NCI-H510A (cell line): ENCODE results near the gene LRRFIP2.
"Not testable (repeated sequence)": the region's sequence is repeated elsewhere in the genome, so short reads cannot be mapped to it uniquely, and the experiment has no call there.

Source experiments
- DNase-seq: peaks from one replicate; lab custom pipeline; 2025; lab: John Stamatoyannopoulos, UW

Gene LRRFIP2, protein sequence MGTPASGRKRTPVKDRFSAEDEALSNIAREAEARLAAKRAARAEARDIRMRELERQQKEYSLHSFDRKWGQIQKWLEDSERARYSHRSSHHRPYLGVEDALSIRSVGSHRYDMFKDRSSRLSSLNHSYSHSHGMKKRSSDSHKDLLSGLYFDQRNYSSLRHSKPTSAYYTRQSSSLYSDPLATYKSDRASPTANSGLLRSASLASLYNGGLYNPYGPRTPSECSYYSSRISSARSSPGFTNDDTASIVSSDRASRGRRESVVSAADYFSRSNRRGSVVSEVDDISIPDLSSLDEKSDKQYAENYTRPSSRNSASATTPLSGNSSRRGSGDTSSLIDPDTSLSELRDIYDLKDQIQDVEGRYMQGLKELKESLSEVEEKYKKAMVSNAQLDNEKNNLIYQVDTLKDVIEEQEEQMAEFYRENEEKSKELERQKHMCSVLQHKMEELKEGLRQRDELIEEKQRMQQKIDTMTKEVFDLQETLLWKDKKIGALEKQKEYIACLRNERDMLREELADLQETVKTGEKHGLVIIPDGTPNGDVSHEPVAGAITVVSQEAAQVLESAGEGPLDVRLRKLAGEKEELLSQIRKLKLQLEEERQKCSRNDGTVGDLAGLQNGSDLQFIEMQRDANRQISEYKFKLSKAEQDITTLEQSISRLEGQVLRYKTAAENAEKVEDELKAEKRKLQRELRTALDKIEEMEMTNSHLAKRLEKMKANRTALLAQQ

DNA sequence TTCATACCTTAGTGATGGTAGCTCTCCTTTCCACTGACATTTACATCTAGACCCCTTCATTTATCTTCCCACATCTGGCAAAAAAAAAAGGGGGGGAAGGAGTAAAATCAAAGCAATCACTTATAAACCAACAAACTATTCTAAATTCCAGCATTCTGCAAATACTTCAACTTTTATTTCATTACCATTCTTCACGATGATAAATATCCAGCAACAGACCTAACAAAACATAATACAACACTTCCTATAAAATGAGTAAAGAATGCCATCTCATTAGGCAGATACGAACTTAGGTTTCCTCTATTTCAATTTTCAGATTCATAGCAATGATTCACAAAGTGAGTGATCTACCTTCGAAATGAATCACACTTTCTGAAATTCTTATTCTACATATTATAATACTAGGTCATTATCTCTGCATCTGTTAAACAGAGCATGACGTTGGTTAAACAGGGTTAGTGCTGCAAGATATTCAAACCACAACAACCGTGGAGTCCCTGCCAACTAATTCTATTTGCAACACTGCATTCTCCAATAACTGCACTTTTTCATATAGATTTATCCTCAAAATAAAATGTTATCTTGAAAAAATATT is at the start of gene LRRFIP2:
Gene LRRFIP2, minus strand, starts transcription at position 51 of the 595 bp plus-strand sequence. CDS start 25,599 bp downstream, outside the sequence.
- no peak for DNase-seq

DNA sequence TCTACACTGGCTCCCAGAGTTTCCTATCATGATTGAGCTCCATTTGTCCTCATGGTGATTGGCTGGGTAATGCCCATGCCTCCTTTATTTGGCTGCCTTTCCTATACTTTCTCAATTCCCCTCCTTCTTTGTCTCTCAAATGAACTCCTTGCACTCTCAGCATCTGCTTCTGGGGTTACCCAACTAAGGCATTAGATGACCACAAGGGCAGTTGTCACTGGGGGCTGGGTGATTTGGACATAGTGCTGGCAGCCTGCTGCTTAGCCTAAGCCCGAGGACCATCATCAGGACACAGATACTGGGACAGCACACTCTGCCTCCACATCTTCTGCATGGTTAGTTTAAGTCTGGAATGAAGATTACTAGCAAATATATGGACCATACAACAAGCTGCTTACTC is 49.2 kb upstream of the LRRFIP2 start:
- DNase-seq: no peak

DNA sequence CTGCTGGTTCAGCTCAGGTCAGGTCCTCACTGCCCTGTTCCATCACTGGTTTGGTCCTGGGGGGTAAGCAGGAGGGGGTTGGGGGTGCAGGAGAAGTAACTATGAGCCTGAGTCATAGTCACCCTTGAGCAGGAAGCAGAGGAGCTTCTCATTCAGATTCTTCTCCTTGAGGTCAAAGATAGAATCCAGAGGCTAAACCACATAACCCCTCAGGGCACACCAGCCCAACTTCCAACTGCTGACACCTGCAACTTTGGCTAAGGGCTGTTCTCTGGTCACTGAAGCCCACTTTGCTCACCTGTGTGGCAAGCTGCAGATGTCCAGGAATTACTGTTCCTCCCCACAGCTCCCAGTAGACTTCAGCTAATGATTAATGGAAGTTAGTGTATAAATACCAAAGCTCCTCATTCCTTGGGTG is 48.8 kb upstream of the LRRFIP2 start:
- DNase-seq: no peak

DNA sequence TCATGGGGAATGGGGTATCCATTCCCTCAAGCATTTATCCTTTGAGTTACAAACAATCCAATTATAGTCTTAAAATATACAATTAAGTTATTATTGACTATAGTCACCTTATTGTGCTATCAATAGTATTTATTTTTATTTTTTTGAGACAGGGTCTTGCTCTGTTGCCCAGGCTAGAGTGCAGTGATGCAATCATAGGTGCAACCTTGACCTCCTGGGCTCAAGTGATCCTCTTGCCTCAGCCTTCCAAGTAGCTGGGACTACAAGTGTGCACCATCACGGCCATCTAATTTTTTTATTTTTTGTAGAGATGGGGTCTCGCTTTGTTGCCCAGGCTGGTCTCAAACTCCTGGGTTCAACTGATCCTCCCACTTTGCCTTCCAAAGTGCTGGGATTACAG is 48.2 kb upstream of the LRRFIP2 start:
- not testable (repeated sequence) for DNase-seq

DNA sequence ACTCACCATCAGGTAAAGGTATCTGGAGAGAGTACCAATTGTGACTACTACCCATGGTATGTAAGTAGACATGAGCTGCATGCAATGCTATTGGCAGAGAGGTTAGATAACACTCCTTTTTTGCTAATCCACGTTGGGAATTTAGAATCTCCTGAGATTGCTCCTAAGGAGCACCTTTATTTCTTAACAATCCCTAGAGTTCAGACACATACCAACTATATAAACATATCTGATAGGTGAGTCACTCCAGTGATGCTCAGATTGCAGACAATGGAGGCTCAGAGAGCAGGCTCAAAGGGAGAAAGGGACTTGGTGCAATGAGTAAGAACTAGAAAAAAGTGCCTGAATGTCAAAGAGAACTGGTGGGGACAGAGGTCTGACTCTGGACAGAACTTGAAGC is 47.0 kb upstream of the LRRFIP2 start:
- no peak for DNase-seq

DNA sequence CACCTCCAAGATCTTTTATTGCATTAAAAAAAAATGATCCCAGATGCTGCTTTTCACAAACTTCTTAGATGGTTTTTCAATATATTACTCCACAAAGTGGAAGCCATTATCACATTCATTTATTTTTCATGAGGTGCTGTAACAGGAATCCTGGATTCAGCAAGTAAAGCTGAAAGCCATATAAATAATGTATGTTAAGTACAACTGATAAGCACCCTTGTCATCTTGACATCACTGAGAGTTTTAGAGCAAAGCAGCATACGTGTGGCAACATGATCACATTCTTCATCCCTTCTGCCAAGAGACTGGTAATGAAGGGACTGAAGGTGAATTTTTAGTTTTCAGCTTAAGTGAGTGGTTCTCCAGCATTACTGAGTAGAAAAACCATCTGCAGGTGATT is 44.9 kb upstream of the LRRFIP2 start:
- no peak for DNase-seq

DNA sequence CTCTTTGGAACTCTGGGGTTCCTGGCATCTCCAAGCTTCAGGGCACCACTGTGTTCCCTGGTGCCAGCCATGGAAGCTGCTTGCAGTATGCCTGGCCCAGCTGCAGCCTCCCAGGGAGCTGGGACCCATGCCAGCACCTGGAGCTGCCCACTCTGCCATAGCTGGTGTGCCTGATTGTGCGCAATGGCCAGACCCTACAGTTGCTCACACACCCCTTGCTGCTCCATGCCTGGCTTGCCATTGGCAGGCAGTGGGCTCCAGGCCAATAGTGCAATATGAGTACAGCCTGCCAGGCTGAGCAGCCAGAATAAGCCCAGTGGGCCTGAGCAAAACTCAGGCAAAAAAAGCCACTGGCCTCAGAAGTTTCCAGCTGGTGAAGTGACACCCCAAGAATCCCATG is 43.8 kb upstream of the LRRFIP2 start:
- DNase-seq: no peak

DNA sequence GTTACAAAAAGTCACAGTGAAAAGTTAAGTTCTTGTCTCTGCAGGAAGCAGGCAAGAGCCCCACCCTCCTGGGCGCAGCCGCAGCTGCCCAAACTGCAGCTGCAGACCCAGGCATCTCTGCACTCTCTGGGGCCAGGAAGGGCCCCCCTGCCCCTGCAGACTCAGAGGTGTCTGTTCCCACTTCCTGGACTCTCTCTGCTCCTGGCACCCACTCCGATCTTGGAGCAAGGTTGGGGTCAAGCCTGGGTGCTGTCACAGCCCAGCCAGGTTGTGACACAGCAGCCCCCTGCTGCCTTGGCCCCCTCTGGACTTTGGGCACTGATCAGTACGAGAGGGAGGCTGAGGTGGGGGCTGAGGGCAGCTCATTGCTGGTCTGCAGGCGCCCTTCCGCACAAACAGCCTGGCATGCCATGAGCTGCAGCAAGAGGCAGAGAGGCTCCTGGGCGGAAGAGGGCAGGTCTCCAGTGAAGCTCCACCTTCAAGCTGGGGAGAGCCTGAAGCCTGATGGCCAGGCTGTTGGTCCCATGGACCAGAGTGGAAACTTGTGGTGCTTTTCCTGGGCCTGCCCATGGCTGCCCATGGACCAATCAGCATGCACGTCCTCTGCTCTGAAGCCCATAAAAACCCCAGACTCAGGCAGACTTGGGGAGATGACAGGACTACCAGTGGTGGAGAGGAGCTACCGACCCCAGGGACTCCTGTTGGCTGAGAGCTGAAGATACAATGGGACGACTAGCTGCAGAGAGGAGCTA is 42.9 kb upstream of the LRRFIP2 start:
- DNase-seq: no peak

DNA sequence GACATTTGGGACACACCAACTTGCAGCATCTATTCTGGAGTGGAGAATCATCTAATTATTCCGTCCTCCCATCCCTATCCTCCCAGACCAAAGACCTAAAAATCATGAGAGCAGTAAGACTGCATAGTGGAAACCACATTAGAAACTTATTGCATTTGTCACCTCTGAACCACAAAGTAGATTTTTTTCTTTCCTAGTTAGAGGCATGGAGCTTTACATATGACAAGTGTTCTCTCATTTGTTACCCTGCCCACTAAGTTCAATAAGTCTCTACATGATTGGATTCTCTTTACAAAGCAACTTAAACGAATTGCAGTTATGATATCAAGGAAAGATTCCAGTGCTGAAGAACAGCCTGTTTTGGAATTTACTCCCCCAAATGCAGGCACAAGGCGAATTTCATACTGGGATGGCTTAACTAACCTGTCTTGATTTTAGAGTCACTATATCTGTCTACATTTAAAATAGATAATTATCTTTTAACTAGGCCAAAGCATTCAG is 42.3 kb upstream of the LRRFIP2 start:
- no peak for DNase-seq

DNA sequence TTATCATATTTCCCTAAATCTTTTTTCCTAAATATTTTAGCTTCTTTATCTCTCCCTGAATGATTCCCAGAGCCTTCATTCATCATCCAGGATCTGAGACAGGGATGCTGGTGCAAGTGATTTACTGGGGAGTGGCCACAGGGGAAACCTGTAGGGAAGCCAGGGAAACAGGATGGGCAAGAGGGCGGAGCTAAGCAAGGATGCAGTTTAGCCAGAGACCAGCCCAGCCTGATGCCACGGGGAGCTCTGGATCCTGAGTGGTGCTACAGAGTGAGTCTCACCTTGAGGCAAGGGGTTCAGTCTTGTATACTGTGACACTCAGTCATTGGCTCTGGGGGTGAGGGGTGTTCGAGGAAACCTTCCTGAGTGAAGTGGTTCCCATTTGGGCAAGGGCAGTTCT is 39.7 kb upstream of the LRRFIP2 start:
- no peak for DNase-seq

DNA sequence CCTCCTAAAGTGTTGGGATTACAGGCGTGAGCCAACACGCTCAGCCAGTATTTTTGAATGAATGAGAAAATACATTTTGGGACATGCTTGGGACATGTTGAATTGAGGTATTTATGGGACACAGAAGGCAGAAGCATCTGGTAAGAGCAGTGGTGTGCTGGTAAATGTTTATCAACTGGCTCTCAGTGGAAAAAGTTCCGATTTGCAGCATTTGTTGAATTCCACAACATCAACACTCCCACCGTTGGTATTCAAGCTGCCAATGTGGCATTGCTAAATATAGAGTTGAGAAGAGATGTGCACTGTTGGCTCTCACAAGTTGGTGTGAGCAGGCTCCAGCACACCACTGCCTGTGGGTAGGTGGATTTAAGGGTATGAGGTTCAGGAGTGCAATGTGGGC is 35.8 kb upstream of the LRRFIP2 start:
- DNase-seq: no peak

DNA sequence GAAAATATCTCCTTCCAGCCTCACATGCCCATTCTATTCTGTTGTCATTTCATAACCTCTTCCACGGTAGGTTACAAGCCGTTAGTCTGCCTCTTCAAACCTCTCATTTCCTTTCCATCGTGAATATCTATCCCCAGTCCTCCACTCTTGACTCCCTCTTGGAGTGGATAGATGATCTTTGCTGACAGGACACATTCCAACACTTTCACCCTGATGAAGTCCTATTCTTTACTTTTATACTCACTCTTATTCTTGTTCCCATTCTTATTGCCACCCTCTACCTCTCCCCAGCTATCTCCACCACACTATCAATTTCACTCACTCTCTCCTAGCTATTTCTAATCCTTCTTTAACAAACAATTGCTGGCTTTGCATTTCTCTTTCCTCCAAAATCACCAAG is 34.2 kb upstream of the LRRFIP2 start:
- DNase-seq: not testable (repeated sequence)

DNA sequence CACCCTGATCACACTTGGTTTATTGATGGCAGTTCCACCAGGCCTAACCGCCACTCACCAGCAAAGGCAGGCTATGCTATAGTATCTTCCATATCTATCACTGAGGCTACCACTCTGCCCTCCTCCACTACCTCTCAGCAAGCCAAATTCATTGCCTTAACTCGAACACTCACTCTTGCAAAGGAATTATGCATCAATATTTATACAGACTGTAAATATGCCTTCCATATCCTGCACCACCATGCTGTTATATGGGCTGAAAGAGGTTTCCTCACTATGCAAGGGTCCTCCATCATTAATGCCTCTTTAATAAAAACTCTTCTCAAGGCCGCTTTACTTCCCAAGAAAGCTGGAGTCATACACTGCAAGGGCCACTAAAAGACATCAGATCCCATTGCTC is 33.6 kb upstream of the LRRFIP2 start:
- DNase-seq: not testable (repeated sequence)

DNA sequence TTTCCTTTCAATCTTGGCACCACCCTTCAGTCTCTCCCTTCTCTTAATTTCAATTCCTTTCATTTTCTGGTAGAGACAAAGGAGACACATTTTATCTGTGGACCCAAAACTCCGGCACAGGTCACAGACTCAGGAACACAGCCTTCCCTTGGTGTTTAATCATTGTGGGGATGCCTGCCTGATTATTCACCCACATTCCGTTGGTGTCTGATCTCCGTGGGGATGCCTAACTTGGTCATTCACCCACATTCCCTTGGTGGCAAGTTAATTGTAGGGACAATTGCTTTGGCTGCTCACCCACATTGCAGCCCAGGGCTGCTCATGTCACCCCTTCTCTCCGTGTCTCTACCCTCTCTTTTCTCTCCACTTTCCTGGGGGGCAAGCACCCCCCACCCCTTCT is 31.7 kb upstream of the LRRFIP2 start:
- DNase-seq: not testable (repeated sequence)

DNA sequence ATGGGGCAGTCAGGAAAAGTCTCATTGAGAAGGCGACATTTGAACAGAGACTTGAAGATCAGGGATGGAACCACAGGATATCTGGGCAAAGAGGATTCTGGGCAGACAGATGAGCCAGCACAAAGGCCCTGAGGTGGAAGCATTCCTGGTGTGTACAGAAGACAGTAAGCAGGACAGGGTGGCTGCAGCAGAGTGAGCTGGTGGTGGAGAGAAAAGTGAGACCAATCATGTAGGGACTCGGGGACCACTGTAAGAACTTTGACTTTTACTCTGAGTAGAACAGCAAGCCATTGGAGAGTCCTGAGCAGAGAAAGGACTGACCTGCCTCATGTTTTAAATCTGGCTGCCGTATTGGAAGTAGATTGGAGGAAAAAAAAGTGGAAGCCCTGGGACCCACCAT is 29.9 kb upstream of the LRRFIP2 start:
- no peak for DNase-seq

DNA sequence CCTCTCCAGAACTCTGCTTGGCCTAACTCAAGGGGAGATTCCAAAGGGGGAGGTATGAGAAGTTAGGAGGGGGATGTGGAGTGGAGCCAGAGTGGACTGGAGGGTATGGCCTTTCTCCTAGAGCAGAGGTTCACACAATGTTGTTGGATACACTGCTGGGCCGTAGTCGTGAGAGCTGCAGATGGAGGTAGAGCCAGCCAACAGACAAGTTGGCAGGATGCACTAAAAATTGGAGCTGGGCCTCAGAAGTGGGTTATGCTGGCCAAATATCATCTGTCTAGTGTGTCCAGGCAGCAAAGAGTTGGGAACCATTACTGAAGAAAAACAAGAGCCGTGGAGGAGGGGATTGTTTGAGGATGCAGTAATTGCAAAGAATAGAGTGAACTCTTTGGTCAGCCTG is 27.7 kb upstream of the LRRFIP2 start:
- no peak for DNase-seq

DNA sequence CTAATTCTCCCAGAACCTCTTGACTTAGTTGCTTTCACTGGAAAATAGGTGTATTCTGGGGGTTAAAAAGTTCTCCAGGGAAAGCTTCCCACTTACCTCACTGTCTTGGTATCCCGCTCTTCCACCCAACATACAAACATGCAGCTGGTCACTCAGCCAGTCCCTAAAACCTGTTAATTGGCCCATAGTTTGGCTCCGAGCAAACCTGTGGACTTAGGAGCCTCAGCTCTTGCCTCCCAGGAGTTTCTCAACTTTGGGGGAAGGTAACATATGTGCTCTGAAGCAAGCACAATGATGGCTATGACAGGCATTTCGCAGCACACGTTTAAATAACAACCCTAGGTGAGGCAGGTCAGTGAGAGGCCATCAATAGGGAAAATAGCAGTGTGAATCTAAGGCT is 25.8 kb upstream of the LRRFIP2 start:
- DNase-seq: no peak

DNA sequence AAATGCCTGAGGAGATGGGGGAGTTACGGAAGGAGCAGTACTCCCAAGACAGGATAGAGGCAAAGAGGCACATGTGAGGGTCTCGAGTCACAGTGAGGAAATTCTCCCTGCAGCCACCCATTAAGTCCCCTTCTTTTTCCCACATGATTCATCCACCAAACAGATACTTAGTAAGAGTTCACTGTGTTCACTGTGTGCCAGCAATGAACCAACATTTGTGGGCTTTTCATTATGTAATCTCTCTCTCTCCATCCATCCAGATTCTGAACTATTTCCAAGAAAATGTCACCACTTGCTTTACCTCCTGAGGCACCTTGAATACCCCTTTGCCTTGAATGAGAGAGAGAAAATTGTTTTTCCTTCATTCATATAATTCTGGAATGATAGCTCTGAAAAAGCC is 24.6 kb upstream of the LRRFIP2 start:
- DNase-seq: no peak

DNA sequence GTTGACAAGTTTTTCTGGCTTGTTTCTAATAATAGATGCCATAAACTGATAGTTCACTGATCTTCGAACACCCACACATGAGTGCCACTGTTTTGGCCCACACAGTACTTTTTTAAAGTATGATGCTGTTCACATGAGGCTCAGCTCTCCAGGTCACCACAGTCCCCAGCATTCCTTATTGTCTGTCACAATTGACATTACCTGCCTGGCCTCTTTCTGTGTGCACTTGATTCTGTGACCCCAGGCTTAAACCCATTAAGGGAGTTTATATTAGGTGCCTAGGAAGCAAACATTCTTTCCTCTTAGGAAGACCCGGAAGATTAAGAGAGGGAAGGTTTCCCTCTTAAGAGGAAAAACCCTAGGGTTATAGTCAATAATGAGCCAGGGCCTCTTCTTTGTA is 24.2 kb upstream of the LRRFIP2 start:
- no peak for DNase-seq

DNA sequence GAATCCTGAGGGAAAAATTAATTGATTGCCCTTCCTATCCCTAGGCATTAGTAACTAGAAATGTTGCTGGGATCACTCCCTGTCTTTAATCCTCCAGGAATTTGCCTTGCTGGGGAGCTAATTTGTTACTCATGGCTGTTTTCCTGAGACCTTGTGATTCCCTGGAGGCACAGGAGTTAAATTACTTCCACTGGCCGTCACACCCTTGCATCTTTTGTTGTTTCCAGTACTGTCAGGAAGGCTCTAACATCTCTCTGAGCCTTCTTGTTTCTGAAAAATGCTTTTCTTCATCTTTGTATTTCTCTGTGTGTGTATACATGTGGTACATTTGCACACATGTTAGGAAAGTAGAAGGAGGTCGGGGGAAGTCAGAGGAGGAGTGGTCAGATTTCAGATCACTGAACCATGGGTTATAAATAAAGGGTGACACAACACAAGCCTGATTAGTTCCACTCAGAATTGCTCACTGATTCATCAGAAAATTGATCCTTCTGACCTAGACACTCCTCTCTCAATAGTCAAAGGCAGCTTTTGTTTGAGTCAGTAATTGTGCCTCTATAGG is 23.5 kb upstream of the LRRFIP2 start:
- no peak for DNase-seq

DNA sequence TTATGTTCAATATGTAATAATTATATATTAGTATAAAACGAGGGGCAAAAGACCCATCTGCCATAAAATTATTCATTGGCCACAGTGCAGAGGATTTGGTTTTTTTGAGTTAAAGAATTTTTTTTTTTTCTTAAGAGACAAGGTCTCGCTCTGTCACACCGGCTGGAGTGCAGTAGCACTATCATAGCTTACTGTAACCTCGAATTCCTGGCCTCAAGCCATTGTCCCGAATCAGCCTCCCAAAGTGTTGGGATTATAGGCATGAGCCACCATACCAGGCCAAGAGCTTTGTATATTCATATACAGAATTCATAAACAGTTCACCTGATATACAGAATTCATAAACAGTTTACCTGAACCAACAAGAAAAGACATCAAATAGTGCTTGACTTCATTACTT is 20.2 kb upstream of the LRRFIP2 start:
- DNase-seq: no peak

DNA sequence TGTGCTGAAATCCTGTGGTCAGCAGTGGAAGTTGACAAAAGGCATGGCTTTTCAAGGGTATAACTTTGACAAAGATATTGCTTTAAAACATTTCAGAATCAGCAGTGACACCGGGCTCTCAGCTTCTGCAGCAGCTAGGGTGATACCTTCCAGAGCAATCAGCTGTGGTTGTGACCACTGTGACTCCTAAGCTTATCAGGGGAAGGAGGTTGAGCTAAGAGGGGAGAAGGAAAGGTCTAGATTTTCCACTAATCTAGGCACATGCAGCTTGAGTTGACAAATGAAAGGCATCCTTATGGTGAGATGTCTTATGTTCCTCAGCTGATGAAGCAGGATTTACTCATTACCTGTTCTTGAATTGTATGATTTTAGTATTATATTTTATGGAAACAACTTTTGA is 16.3 kb upstream of the LRRFIP2 start:
- no peak for DNase-seq
